Right atrium auricular region (tissue), 2 donors: ENCODE data around the gene PLPPR3. TPM values are rescaled to one million over a fixed set of nuclear protein-coding genes. Genes with fewer than 3 reads are reported as not detected.

Source experiments
- DNase-seq: peaks from one replicate; pipeline ENCODE4 v3.0.0-alpha.2; 2019; ENCODE audit warnings: low spot score
- H3K27ac ChIP-seq, 2 donors: fragments of 200-600 bp; sonication (generic); 1 replicate in 1 of 2; 2 replicates in 1 of 2; pipeline ENCODE4 v1.5.1; 2016 to 2019
- H3K27me3 ChIP-seq, 2 donors: fragments of 200-600 bp; sonication (generic); one replicate each; pipeline versions ENCODE4 v1.5.1 to v1.6.0; 2017 to 2019
- H3K36me3 ChIP-seq: fragments of 200-600 bp; sonication (generic); one replicate; pipeline ENCODE4 v1.5.1; 2016
- H3K4me1 ChIP-seq, 2 donors: fragments of 200-600 bp; sonication (generic); one replicate each; pipeline versions ENCODE4 v1.5.1 to v1.6.0; 2017 to 2019
- H3K4me3 ChIP-seq, 2 donors: fragments of 200-600 bp; sonication (generic); 1 replicate in 1 of 2; 2 replicates in 1 of 2; pipeline ENCODE4 v1.5.1; 2017 to 2019; ENCODE audit warnings: mild to moderate bottlenecking in 1 of 2, moderate library complexity in 1 of 2
- H3K9me3 ChIP-seq, 2 donors: fragments of 200-600 bp; sonication (generic); one replicate each; pipeline ENCODE4 v1.5.1; 2019
- total RNA-seq, 2 donors: library from RNA; depleted of rRNA; stranded (reverse); fragments of >200 nt; gene quantifications; one replicate each; pipeline ENCODE4 v1.1.0, GENCODE V29; 2016
- TF ChIP-seq, protein P1 (sequence below), 2 donors: fragments of 200-600 bp; sonication (generic); IDR thresholded peaks; one replicate each; pipeline ENCODE4 v1.5.1; 2019; ENCODE audit warnings: antibody characterized with exemption in 2 of 2

PLPPR3 gene
- total RNA-seq, 2 donors from 2014 or later = not detected

DNA sequence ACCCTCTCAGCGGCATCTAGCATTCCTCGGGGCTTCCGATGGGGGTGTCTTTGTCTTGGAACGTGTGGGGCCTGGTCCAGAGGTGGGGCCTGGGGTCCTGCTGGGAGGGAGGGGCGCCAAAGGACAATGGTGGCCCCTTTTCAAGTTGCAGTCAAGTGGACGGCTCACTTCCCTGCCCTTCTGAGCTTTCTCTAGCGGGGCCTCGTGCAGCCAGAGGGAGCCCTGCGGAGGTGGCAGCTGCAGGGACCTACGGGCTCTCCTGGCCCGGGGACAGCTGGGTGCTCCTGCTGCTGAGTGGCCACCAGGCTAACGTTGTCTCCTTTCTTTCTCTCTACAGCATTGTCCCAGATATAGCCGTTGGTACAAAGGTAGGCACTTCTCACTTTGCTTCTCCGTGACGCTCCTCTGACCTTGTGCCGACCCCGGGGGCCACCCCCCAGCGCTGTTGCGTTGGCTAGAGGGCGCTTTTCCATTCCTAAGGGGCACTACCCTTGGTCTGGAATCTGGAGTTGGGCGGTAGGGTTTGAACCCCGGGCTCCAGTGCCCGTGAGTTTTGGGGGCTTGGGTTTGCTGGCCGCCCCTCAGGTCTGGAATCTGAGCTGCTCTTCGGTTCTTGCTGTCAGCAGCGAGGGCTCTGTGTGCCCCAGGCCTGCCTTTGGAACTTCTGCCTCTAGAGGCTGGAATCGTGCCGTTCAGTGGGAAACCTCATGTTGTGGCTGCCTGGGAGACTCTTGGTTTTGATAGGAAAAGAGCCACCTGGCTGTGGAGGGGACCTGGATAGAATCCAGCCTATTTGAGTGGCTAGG lies 22.5 kb downstream of the PLPPR3 start:
- DNase-seq = no peak
- Histone ChIP-seq H3K36me3 (peaks cover 41% of the 10 kb centered on the region), H3K4me1 (peaks cover 3 to 66% of the 10 kb centered on the region in 2 donors), H3K27ac (peak overlapping the region; percentile 89 to 96), H3K4me3 (peak overlapping the region; percentile 97 to 99), H3K9me3 (no peaks in the 10 kb centered on the region), H3K27me3 (no peaks in the 10 kb centered on the region)
- TF ChIP-seq, protein P1, sequence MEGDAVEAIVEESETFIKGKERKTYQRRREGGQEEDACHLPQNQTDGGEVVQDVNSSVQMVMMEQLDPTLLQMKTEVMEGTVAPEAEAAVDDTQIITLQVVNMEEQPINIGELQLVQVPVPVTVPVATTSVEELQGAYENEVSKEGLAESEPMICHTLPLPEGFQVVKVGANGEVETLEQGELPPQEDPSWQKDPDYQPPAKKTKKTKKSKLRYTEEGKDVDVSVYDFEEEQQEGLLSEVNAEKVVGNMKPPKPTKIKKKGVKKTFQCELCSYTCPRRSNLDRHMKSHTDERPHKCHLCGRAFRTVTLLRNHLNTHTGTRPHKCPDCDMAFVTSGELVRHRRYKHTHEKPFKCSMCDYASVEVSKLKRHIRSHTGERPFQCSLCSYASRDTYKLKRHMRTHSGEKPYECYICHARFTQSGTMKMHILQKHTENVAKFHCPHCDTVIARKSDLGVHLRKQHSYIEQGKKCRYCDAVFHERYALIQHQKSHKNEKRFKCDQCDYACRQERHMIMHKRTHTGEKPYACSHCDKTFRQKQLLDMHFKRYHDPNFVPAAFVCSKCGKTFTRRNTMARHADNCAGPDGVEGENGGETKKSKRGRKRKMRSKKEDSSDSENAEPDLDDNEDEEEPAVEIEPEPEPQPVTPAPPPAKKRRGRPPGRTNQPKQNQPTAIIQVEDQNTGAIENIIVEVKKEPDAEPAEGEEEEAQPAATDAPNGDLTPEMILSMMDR (IDR thresholded peaks at IDR 0.05) = no peak

DNA sequence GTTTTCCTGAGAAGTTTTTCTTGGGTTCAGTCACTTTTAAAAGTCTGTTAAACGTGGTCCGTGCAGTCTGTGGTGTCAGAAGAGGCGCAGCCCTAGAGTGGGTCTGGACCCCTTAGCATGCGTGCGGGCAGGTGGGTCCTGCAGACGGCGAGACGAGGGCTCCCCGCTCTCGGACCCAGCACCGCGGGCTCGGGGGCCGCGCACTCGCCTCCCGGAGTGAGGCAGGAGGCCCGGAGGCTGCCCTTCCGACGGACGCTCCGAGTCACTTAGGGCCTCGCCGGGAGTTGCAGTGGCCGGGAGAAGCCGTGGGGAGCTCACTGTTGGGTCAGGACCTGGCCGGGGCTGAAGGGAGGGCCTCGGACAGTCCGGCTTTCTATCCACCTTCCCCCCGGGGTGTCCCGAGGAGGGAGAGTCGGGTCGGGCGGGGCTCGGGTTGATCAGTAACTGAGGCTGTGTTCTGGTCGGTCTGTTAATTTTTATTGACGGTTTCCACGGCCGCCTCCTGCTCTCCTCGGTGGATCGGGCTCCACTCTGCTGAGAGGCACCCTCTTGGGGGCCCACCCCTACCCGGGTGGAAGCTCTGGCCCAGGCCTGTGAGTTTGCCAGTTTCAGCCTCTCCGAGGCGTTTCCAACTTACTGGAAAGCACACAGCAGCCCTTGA lies 23.2 kb downstream of the PLPPR3 start:
- H3K36me3 ChIP-seq = peaks cover 33% of the 10 kb centered on the region
- no peaks in the 10 kb centered on the region for H3K27me3 ChIP-seq
- H3K4me3 ChIP-seq = peak overlapping the region; percentile 97 to 99
- DNase-seq = no peak
- no peaks in the 10 kb centered on the region for H3K9me3 ChIP-seq
- peaks cover 3 to 66% of the 10 kb centered on the region in 2 donors for H3K4me1 ChIP-seq
- TF ChIP-seq, protein P1 (IDR thresholded peaks at IDR 0.05) = no peak
- peak overlapping the region; percentile 89 to 96 for H3K27ac ChIP-seq

DNA sequence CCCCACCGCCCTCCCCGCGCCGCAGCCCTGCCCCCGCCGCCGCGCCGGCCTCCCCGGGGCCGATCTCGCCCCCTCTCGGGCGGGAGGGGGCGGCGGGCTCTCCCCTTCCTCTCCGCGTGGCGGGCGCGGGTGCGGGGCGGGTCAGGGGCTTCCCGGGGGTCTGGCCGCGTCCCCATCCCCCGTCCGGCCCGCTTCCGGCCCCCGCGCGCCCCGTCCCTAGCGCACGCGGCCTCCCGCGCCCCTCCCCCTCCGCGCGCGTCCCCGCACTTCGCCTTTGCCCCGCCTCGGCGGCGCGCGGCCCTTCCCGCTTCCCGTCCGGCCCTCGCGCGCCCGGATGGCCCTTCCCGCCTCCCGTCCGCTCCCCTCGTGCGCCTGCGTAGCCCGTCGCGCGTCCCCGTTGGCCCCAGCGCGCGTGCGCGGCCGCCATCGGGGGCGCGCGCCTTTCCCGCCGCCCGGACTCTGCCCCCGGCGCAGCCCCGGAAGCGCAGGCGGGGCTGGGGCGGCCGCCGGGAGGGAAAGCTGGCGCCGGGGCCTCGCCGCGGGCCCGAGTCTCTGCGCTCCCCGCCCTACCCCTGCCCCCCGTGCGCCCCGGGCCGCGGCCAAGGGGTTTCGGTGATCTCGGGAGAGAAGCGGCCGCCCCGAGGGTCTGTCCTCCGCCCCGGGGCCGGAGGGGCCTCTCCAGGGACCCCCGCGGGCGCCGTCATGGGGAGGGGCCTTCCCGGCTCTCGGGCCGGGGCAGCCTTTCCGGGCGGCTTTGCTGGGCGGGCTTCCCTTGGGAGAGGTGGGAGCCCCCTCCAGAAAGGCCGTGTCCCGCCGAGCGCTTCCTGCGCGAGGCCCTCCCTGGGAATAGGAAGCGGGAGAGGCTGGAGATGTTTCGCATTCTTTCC lies 24.0 kb downstream of the PLPPR3 start:
- TF ChIP-seq, protein P1 (IDR thresholded peaks at IDR 0.05) = no peak
- Histone ChIP-seq H3K4me3 (peak overlapping the region; percentile 97 to 99), H3K27me3 (no peaks in the 10 kb centered on the region), H3K36me3 (peaks cover 28% of the 10 kb centered on the region), H3K9me3 (no peaks in the 10 kb centered on the region), H3K27ac (peak overlapping the region; percentile 90 to 96), H3K4me1 (peaks cover 3 to 61% of the 10 kb centered on the region in 2 donors)
- peak; percentile 88 for DNase-seq

DNA sequence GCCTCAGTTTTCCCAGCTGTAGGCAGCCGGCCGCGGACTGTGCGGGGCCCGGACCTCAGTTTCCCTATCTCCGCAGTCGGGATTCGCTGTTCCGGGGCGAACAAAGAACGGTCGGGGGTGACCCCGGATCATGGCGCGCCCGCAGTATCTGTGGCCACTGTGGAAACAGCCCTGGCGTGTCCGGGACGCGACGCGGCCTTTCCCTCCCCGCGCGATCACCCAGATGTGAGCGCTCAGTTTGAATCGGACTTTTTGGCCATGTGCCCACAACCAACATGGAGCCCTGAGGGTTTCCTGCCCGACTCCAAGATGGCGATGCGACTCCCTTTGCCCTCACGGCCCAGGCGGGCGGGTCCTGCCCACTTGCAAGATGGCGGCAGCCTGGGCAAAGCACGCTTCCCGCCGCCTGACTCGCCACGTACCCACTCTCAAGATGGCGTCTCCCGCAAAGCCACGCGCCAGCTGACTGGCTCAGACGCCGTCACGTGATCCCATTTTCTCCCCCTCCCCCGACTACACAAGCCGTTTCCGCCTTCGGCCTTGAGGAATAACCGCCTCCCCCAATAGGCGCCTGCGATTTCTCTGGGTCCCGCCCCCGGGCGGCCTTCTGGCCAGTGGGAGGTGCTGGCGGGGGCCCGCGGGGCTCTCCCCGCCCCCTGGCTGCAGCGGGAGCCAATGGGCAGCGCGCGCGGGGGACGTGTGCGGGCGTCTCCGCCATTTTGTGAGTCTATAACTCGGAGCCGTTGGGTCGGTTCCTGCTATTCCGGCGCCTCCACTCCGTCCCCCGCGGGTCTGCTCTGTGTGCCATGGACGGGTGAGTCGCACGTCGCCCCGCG lies 24.8 kb downstream of the PLPPR3 start, which contains the start of gene PTBP1:
Gene PTBP1 (plus strand): TSS at position 761 of the 836 bp plus-strand sequence. CDS start 46 bp downstream, at position 807.
- Histone ChIP-seq H3K9me3 (no peaks in the 10 kb centered on the region), H3K4me3 (peak within 1 kb of the TSS; percentile 97 to 99), H3K4me1 (peaks cover 2 to 61% of the 10 kb centered on the region in 2 donors), H3K27me3 (no peaks in the 10 kb centered on the region), H3K36me3 (peaks cover 28% of the 10 kb centered on the region), H3K27ac (peak within 1 kb of the TSS; percentile 90 to 96)
- TF ChIP-seq, protein P1 (IDR thresholded peaks at IDR 0.05) = no peak
- peak; percentile 100 for DNase-seq
